Measurements from ENCODE around the gene DISC1. TPM values are rescaled to one million over a fixed set of nuclear protein-coding genes. Genes with fewer than 3 reads are reported as not detected.

The DISC1 gene
- total RNA-seq, 1 donor from 2014 or later, result 9.5 TPM

- no peaks in the 10 kb centered on the region for H3K27me3 ChIP-seq
- DNase-seq, result no peak
- H3K4me1 ChIP-seq, result no peaks in the 10 kb centered on the region
- no peak overlapping the region for H3K4me3 ChIP-seq
- no peaks in the 10 kb centered on the region for H3K9me3 ChIP-seq
- TF ChIP-seq, protein P1, sequence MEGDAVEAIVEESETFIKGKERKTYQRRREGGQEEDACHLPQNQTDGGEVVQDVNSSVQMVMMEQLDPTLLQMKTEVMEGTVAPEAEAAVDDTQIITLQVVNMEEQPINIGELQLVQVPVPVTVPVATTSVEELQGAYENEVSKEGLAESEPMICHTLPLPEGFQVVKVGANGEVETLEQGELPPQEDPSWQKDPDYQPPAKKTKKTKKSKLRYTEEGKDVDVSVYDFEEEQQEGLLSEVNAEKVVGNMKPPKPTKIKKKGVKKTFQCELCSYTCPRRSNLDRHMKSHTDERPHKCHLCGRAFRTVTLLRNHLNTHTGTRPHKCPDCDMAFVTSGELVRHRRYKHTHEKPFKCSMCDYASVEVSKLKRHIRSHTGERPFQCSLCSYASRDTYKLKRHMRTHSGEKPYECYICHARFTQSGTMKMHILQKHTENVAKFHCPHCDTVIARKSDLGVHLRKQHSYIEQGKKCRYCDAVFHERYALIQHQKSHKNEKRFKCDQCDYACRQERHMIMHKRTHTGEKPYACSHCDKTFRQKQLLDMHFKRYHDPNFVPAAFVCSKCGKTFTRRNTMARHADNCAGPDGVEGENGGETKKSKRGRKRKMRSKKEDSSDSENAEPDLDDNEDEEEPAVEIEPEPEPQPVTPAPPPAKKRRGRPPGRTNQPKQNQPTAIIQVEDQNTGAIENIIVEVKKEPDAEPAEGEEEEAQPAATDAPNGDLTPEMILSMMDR (IDR thresholded peaks at IDR 0.05), result no peak
- no peak overlapping the region for H3K27ac ChIP-seq
- intact Hi-C loops (cut with DNase I), result no loop called here
- H3K36me3 ChIP-seq, result no peaks in the 10 kb centered on the region
- ATAC-seq, result no peak
These were observed 372.2 kb downstream of the DISC1 start for GRCh38 chr1:231998791-231999190.

GRCh38 chr1:232005300-232005699 lies 378.7 kb downstream of the DISC1 start:
- Histone ChIP-seq H3K27ac (no peak overlapping the region), H3K27me3 (no peaks in the 10 kb centered on the region), H3K36me3 (no peaks in the 10 kb centered on the region), H3K4me3 (no peak overlapping the region), H3K4me1 (no peaks in the 10 kb centered on the region), H3K9me3 (no peaks in the 10 kb centered on the region)
- TF ChIP-seq, protein P1 (IDR thresholded peaks at IDR 0.05), result no peak
- DNase-seq (no peak), ATAC-seq (no peak)
- intact Hi-C loops (cut with DNase I), result no loop called here

GRCh38 chr1:232009741-232010140 lies 383.2 kb downstream of the DISC1 start:
- H3K36me3 ChIP-seq, result no peaks in the 10 kb centered on the region
- H3K27me3 ChIP-seq, result no peaks in the 10 kb centered on the region
- ATAC-seq (no peak), DNase-seq (no peak)
- H3K27ac ChIP-seq, result no peak overlapping the region
- peaks cover 18% of the 10 kb centered on the region for H3K4me1 ChIP-seq
- intact Hi-C loops (cut with DNase I), result no loop called here
- no peaks in the 10 kb centered on the region for H3K9me3 ChIP-seq
- TF ChIP-seq, protein P1 (IDR thresholded peaks at IDR 0.05), result no peak
- H3K4me3 ChIP-seq, result no peak overlapping the region

GRCh38 chr1:232011961-232012360 lies 385.4 kb downstream of the DISC1 start:
- intact Hi-C loops (cut with DNase I), result no loop called here
- DNase-seq, result no peak
- no peak overlapping the region for H3K4me3 ChIP-seq
- no peak for ATAC-seq
- no peaks in the 10 kb centered on the region for H3K27me3 ChIP-seq
- H3K9me3 ChIP-seq, result no peaks in the 10 kb centered on the region
- no peaks in the 10 kb centered on the region for H3K36me3 ChIP-seq
- no peak overlapping the region for H3K27ac ChIP-seq
- TF ChIP-seq, protein P1 (IDR thresholded peaks at IDR 0.05), result no peak
- H3K4me1 ChIP-seq, result peaks cover 18% of the 10 kb centered on the region

GRCh38 chr1:232012773-232013386 lies 386.3 kb downstream of the DISC1 start:
- Histone ChIP-seq H3K9me3 (no peaks in the 10 kb centered on the region), H3K27me3 (no peaks in the 10 kb centered on the region), H3K4me3 (peak overlapping the region; percentile 23), H3K27ac (no peak overlapping the region), H3K36me3 (no peaks in the 10 kb centered on the region), H3K4me1 (peaks cover 18% of the 10 kb centered on the region)
- intact Hi-C loops (cut with DNase I), result no loop called here
- DNase-seq, result no peak
- TF ChIP-seq, protein P1 (IDR thresholded peaks at IDR 0.05), result no peak
- ATAC-seq, result peak; percentile 73

DNA sequence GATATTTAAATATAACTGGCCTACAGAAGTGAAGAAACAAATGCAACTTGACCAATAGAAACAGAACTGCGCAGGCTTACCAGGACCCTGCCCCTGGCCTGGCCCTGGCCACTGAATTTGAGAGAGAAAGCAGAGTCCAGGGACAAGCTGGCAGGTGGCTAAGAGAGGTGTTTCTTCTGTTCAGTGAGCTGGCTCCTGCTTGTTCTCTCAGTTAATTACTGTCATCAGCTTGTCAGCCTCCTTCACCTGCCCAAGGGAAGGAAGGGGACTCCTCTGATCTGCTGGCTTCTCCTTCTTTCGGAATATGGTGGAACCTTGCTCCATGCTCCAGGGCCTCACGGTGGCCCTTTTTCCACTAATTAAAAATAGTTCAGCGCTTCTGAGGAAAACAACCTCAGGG lies 388.4 kb downstream of the DISC1 start:
- Histone ChIP-seq H3K27me3 (no peaks in the 10 kb centered on the region), H3K36me3 (no peaks in the 10 kb centered on the region), H3K4me1 (peaks cover 18% of the 10 kb centered on the region), H3K27ac (no peak overlapping the region), H3K4me3 (no peak overlapping the region), H3K9me3 (no peaks in the 10 kb centered on the region)
- ATAC-seq (no peak), DNase-seq (no peak)
- intact Hi-C loops (cut with DNase I), result no loop called here
- TF ChIP-seq, protein P1 (IDR thresholded peaks at IDR 0.05), result no peak
